ENCODE data around the gene FAM50B. TPM values are rescaled to one million over a fixed set of nuclear protein-coding genes. Genes with fewer than 3 reads are reported as not detected.
A peak's percentile ranks its signal among the peaks of the same experiment; 100 is the strongest.

FAM50B gene
- total RNA-seq, 1 donor from 2014 or later: 23.2 TPM

DNA sequence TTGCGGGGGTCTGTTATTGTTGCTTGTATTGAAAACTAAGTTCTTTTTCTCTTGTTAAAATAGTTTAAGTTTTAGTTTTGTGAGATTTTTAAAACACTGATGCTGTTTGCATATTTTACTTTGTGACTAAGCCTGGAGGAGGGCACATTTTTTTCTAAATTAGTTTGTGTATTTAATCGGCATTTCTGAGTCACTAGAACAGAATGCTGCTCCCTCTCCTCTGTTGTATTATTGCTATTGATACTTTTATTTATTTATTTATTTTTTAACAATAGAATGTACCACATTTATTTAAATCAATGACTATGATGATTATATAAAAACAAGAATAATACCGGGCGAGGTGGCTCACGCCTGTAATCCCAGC lies 5.1 kb upstream of the FAM50B start:
- Histone ChIP-seq H3K27me3 (ENCODE audit: low read depth) (no peaks in the 10 kb centered on the region), H3K36me3 (no peaks in the 10 kb centered on the region), H3K4me3 (no peak overlapping the region), H3K27ac (replicated peaks) (no peak overlapping the region), H3K9me3 (replicated peaks) (no peaks in the 10 kb centered on the region), H3K4me1 (peaks cover 14% of the 10 kb centered on the region)
- TF ChIP-seq, protein P1, sequence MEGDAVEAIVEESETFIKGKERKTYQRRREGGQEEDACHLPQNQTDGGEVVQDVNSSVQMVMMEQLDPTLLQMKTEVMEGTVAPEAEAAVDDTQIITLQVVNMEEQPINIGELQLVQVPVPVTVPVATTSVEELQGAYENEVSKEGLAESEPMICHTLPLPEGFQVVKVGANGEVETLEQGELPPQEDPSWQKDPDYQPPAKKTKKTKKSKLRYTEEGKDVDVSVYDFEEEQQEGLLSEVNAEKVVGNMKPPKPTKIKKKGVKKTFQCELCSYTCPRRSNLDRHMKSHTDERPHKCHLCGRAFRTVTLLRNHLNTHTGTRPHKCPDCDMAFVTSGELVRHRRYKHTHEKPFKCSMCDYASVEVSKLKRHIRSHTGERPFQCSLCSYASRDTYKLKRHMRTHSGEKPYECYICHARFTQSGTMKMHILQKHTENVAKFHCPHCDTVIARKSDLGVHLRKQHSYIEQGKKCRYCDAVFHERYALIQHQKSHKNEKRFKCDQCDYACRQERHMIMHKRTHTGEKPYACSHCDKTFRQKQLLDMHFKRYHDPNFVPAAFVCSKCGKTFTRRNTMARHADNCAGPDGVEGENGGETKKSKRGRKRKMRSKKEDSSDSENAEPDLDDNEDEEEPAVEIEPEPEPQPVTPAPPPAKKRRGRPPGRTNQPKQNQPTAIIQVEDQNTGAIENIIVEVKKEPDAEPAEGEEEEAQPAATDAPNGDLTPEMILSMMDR (IDR thresholded peaks at IDR 0.05; ENCODE audit: borderline replicate concordance): no peak
- no peak for DNase-seq
- intact Hi-C loops (cut with micrococcal nuclease): no loop called here

DNA sequence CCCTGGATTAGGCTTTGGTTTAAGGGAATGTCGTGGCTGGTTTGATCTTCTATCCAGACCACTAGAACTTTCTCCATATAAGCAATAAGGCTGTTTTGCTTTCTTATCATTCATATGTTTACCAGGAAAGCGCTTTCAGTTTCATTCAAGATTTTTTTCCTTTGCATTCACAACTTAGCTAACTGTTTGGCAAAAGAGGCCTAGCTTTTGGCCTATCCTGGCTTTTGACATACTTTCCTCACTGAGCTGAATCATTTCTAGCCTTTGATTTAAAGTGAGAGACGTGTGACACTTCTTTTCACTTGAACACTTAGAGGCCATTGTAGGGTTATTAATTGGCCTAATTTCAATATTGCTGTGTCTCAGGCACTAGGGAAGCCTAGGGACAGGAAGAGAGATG lies 1.7 kb upstream of the FAM50B start:
- Histone ChIP-seq H3K9me3 (replicated peaks) (no peaks in the 10 kb centered on the region), H3K36me3 (no peaks in the 10 kb centered on the region), H3K27me3 (ENCODE audit: low read depth) (no peaks in the 10 kb centered on the region), H3K27ac (replicated peaks) (no peak overlapping the region), H3K4me1 (peaks cover 16% of the 10 kb centered on the region), H3K4me3 (no peak overlapping the region)
- intact Hi-C loops (cut with micrococcal nuclease): no loop called here
- TF ChIP-seq, protein P1 (IDR thresholded peaks at IDR 0.05; ENCODE audit: borderline replicate concordance): no peak
- no peak for DNase-seq

- Histone ChIP-seq H3K36me3 (no peaks in the 10 kb centered on the region), H3K4me1 (peaks cover 16% of the 10 kb centered on the region), H3K27ac (replicated peaks) (peak overlapping the region; percentile 82), H3K4me3 (peak overlapping the region; percentile 68), H3K27me3 (ENCODE audit: low read depth) (no peaks in the 10 kb centered on the region), H3K9me3 (replicated peaks) (no peaks in the 10 kb centered on the region)
- intact Hi-C loops (cut with micrococcal nuclease): no loop called here
- no peak for DNase-seq
- TF ChIP-seq, protein P1 (IDR thresholded peaks at IDR 0.05; ENCODE audit: borderline replicate concordance): no peak
These were observed 793 bp upstream of the FAM50B start for GRCh38 chr6:3848380-3848779.

DNA sequence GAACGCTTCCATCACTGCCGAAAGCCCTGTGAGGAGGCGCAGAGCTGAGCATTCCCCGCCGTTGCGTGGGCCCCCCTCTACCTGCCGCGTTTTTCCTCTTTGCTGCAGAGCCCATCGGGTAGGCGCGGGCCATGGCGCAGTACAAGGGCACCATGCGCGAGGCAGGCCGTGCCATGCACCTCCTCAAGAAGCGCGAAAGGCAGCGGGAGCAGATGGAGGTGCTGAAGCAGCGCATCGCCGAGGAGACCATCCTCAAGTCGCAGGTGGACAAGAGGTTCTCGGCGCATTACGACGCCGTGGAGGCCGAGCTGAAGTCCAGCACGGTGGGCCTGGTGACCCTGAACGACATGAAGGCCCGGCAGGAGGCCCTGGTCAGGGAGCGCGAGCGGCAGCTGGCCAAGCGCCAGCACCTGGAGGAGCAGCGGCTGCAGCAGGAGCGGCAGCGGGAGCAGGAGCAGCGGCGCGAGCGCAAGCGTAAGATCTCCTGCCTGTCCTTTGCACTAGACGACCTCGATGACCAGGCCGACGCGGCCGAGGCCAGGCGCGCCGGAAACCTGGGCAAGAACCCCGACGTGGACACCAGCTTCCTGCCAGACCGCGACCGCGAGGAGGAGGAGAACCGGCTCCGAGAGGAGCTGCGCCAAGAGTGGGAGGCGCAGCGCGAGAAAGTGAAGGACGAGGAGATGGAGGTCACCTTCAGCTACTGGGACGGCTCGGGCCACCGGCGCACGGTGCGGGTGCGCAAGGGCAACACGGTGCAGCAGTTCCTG lies 693 bp downstream of the FAM50B start:
- DNase-seq: peak; percentile 26
- H3K36me3 ChIP-seq: no peaks in the 10 kb centered on the region
- TF ChIP-seq, protein P1 (IDR thresholded peaks at IDR 0.05; ENCODE audit: borderline replicate concordance): no peak
- intact Hi-C loops (cut with micrococcal nuclease): no loop called here
- peak overlapping the region; percentile 68 for H3K4me3 ChIP-seq
- no peaks in the 10 kb centered on the region for H3K27me3 ChIP-seq (ENCODE audit: low read depth)
- H3K4me1 ChIP-seq: peaks cover 16% of the 10 kb centered on the region
- H3K9me3 ChIP-seq (replicated peaks): no peaks in the 10 kb centered on the region
- peak overlapping the region; percentile 82 for H3K27ac ChIP-seq (replicated peaks)

- intact Hi-C loops (cut with micrococcal nuclease): no loop called here
- Histone ChIP-seq H3K27me3 (ENCODE audit: low read depth) (no peaks in the 10 kb centered on the region), H3K9me3 (replicated peaks) (no peaks in the 10 kb centered on the region), H3K27ac (replicated peaks) (peak overlapping the region; percentile 82), H3K36me3 (no peaks in the 10 kb centered on the region), H3K4me3 (peak overlapping the region; percentile 68), H3K4me1 (peaks cover 16% of the 10 kb centered on the region)
- no peak for DNase-seq
- TF ChIP-seq, protein P1 (IDR thresholded peaks at IDR 0.05; ENCODE audit: borderline replicate concordance): no peak
These were observed 1.5 kb downstream of the FAM50B start for GRCh38 chr6:3850451-3851203.

All from left ventricle myocardium inferior (tissue), 1 donor.